NT2/D1 (cell line): Measurements from ENCODE around the gene HAUS6.
"Not testable (repeated sequence)": the region's sequence is repeated elsewhere in the genome, so short reads cannot be mapped to it uniquely, and the experiment has no call there.

Experiments
- DNase-seq: peaks from one replicate; pipeline ENCODE4 v3.0.0-alpha.2; 2011; ENCODE audit warnings: low read depth, low spot score
- H3K27me3 ChIP-seq: 2 replicates; pipeline ENCODE4 v1.6.0; 2011; ENCODE audit warnings: mild to moderate bottlenecking; ENCODE audit not compliant: insufficient read length, insufficient read depth
- H3K36me3 ChIP-seq: 2 replicates; pipeline ENCODE4 v1.6.1; 2011; ENCODE audit warnings: mild to moderate bottlenecking, low read length, mixed read lengths; ENCODE audit not compliant: insufficient read depth, insufficient read length
- H3K4me1 ChIP-seq: 2 replicates; pipeline ENCODE4 v1.5.1; 2011; ENCODE audit not compliant: insufficient read depth, insufficient read length
- H3K4me3 ChIP-seq: 2 replicates; pipeline ENCODE4 v1.5.1; 2011; ENCODE audit warnings: low read depth; ENCODE audit not compliant: insufficient read length
- H3K9ac ChIP-seq: 2 replicates; pipeline ENCODE4 v1.6.0; 2011; ENCODE audit warnings: low read depth; ENCODE audit not compliant: insufficient read length
- H3K9me3 ChIP-seq: 2 replicates; pipeline ENCODE4 v1.5.1; 2011; ENCODE audit warnings: mild to moderate bottlenecking, low read length; ENCODE audit not compliant: insufficient read depth
- SUZ12 ChIP-seq: IDR thresholded peaks from 2 replicates; pipeline ENCODE4 v1.6.1; 2011; ENCODE audit not compliant: insufficient read length, insufficient read depth; ENCODE audit errors: extremely low read depth
- YY1 ChIP-seq: IDR thresholded peaks from 2 replicates; pipeline ENCODE4 v1.6.1; 2011; ENCODE audit not compliant: insufficient read length, insufficient read depth
- ZNF274 ChIP-seq: IDR thresholded peaks from 2 replicates; pipeline ENCODE4 v1.6.1; 2011; ENCODE audit warnings: mild to moderate bottlenecking, low read depth, low read length

HAUS6 gene

GRCh38 chr9:19116107-19116790 is 13.5 kb upstream of the HAUS6 start:
- Histone ChIP-seq H3K4me1 (no peaks in the 10 kb centered on the region), H3K36me3 (peaks cover 71% of the 10 kb centered on the region), H3K4me3 (no peak overlapping the region), H3K9ac (no peak overlapping the region), H3K9me3 (no peaks in the 10 kb centered on the region), H3K27me3 (no peaks in the 10 kb centered on the region)
- DNase-seq, result no peak
- no peak for TF ChIP-seq ZNF274
- TF ChIP-seq SUZ12, result no peak
- no peak for TF ChIP-seq YY1

GRCh38 chr9:19114680-19115270 is 12.1 kb upstream of the HAUS6 start:
- DNase-seq, result no peak
- no peak for TF ChIP-seq ZNF274
- no peak for TF ChIP-seq YY1
- Histone ChIP-seq H3K36me3 (peaks cover 57% of the 10 kb centered on the region), H3K4me3 (no peak overlapping the region), H3K9ac (no peak overlapping the region), H3K4me1 (no peaks in the 10 kb centered on the region), H3K9me3 (no peaks in the 10 kb centered on the region), H3K27me3 (no peaks in the 10 kb centered on the region)

DNA sequence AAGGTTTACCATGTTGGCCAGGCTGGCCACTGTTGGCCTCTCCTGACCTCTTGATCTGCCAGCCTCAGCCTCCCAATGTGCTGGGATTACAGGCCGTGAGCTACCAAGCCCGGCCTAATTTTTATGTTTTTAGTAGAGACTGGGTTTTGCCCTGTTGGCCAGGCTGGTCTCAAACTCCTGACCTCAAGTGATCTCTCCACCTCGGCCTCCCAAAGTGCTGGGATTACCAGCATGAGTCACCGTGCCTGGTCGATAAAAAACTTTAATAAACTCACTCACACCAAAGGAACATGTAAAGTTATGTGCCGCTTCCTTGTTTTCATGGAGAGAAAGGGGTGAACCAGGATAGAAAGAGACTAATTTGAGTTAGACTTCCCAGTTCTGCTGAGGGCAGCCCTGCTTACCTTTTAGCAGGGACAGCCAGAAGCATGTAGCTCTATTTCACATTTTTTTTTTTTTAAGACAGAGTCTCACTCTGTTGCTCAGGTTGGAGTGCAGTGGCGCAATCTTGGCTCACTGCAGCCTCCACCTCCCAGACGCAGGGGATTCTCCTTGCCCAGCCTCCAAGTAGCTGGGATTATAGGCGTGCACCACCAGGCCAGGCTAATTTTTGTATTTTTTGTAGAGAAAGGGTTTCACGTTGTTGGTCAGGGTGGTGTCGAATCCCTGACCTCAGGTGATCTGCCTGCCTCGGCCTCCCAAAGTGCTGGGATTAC is 11.4 kb upstream of the HAUS6 start:
- Histone ChIP-seq H3K9ac (no peak overlapping the region), H3K36me3 (peaks cover 50% of the 10 kb centered on the region), H3K27me3 (no peaks in the 10 kb centered on the region), H3K4me3 (no peak overlapping the region), H3K9me3 (no peaks in the 10 kb centered on the region), H3K4me1 (no peaks in the 10 kb centered on the region)
- TF ChIP-seq YY1 (no peak), SUZ12 (no peak), ZNF274 (no peak)
- no peak for DNase-seq

- not testable (repeated sequence) for H3K4me3 ChIP-seq, H3K27me3 ChIP-seq, H3K4me1 ChIP-seq, H3K9me3 ChIP-seq, DNase-seq, H3K9ac ChIP-seq
- peaks cover 40% of the 10 kb centered on the region for H3K36me3 ChIP-seq
These were observed 10.4 kb upstream of the HAUS6 start for GRCh38 chr9:19113064-19113611.

DNA sequence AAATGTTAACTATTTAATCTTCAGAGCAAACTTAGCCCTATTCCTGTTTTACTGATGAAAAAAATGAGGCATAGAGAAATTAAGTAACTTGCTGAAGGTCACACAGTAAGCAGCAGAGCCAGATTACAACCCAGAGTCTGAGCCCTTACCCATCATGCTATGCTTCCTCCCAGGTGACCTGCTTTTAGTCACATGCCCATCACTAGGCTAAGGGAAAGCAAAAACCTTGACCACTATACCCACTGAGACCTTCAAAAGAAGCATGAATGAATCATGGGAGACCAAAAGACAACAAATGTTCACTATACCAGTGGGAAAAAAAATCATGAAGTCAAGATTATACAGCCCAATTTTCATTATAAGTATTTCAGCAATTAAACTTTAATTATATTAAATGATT is 5.3 kb upstream of the HAUS6 start:
- no peaks in the 10 kb centered on the region for H3K4me1 ChIP-seq
- H3K9ac ChIP-seq, result no peak overlapping the region
- TF ChIP-seq SUZ12 (no peak), YY1 (no peak), ZNF274 (no peak)
- no peaks in the 10 kb centered on the region for H3K27me3 ChIP-seq
- H3K36me3 ChIP-seq, result no peaks in the 10 kb centered on the region
- H3K4me3 ChIP-seq, result no peak overlapping the region
- no peak for DNase-seq
- no peaks in the 10 kb centered on the region for H3K9me3 ChIP-seq

GRCh38 chr9:19104515-19105282 is 2.0 kb upstream of the HAUS6 start:
- H3K36me3 ChIP-seq, result peaks cover 16% of the 10 kb centered on the region
- H3K4me3 ChIP-seq, result no peak overlapping the region
- peaks cover 2% of the 10 kb centered on the region for H3K4me1 ChIP-seq
- H3K9ac ChIP-seq, result no peak overlapping the region
- H3K27me3 ChIP-seq, result no peaks in the 10 kb centered on the region
- no peak for TF ChIP-seq SUZ12
- no peak for TF ChIP-seq YY1
- TF ChIP-seq ZNF274, result no peak
- DNase-seq, result no peak
- no peaks in the 10 kb centered on the region for H3K9me3 ChIP-seq

DNA sequence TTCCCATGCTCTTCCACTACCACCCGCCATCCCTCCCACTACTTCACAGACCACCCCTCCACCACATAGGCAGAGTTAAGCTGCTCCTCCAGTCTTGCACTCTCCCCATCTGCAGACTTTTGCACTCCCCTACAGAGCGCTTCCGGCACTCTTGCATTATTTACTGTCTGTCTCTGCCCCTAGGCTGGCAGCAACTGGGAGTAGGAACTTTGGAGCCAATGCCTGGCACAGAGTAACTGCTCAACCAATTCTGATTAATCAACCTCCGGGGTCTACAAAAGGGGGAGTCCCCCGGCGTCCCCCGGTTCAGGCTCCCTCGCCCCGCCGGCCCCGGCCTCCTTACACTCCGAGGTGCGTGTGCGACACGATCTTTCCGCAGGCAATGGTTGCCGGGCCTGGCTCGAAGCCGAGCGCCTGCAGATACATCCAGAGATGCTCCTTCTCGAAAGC is 498 bp downstream of the HAUS6 start:
- Histone ChIP-seq H3K9ac (peak overlapping the region; percentile 94), H3K4me1 (peaks cover 2% of the 10 kb centered on the region), H3K36me3 (peaks cover 25% of the 10 kb centered on the region), H3K4me3 (peak overlapping the region; percentile 97), H3K9me3 (no peaks in the 10 kb centered on the region), H3K27me3 (no peaks in the 10 kb centered on the region)
- DNase-seq, result no peak
- no peak for TF ChIP-seq ZNF274
- no peak for TF ChIP-seq YY1
- TF ChIP-seq SUZ12, result no peak
